DMS153 (cell line): Measurements from ENCODE around the gene KRTAP10-7.
"Not testable (repeated sequence)": the region's sequence is repeated elsewhere in the genome, so short reads cannot be mapped to it uniquely, and the experiment has no call there.

Experiments used
- DNase-seq: peaks from one replicate; lab custom pipeline; 2025; lab: John Stamatoyannopoulos, UW

KRTAP10-7 gene

GRCh38 chr21:44636209-44637017, 36.0 kb downstream of the KRTAP10-7 start:
- no peak for DNase-seq

DNA sequence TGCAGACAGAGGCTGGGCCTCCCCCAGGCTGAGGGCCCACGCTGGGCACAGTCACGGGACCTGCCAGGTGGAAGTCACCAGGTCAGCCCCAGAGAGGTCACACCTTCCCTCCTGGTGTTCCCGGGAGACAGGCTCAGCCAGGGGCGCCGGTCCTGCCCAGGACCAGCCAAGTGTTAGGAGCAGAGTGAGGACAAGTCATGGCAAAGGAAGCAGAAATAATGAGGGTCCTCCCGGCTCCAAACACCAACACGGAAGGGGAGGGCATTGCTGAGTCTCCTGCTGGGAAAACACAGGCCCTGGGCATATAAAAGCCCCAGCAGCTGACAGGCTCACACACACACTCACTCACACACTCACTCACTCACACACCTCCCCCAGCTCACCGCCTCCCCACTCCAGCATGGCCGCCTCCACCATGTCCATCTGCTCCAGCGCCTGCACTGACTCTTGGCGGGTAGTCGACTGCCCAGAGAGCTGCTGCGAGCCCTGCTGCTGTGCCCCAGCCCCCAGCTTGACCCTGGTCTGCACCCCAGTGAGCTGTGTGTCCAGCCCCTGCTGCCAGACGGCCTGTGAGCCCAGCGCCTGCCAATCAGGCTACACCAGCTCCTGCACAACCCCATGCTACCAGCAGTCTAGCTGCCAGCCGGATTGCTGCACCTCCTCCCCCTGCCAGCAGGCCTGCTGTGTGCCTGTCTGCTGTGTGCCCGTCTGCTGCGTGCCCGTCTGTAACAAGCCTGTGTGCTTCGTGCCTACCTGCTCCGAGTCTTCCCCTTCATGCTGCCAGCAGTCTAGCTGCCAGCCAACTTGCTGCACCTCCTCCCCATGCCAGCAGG, 36.8 kb downstream of the KRTAP10-7 start, which contains the start of gene KRTAP10-10:
TSS of gene KRTAP10-10 (plus strand) at position 339 of the 833 bp plus-strand sequence. CDS start at position 401, 62 bp downstream.
- no peak for DNase-seq

DNA sequence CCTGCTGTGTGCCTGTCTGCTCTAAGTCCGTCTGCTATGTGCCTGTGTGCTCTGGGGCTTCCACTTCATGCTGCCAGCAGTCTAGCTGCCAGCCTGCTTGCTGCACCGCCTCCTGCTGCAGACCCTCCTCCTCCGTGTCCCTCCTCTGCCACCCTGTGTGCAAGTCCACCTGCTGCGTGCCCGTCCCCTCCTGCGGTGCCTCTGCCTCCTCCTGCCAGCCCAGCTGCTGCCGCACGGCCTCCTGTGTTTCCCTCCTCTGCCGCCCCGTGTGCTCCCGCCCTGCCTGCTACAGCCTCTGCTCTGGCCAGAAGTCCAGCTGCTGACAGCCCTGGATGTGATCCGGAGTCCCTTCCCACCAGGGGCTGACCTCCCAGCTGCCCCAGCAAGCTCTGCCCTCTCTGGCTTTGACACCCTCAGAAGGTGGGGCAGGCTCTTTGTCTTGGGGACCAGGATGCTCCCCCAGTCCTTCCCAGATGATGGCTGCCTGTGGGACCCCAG, 37.5 kb downstream of the KRTAP10-7 start:
- not testable (repeated sequence) for DNase-seq

DNA sequence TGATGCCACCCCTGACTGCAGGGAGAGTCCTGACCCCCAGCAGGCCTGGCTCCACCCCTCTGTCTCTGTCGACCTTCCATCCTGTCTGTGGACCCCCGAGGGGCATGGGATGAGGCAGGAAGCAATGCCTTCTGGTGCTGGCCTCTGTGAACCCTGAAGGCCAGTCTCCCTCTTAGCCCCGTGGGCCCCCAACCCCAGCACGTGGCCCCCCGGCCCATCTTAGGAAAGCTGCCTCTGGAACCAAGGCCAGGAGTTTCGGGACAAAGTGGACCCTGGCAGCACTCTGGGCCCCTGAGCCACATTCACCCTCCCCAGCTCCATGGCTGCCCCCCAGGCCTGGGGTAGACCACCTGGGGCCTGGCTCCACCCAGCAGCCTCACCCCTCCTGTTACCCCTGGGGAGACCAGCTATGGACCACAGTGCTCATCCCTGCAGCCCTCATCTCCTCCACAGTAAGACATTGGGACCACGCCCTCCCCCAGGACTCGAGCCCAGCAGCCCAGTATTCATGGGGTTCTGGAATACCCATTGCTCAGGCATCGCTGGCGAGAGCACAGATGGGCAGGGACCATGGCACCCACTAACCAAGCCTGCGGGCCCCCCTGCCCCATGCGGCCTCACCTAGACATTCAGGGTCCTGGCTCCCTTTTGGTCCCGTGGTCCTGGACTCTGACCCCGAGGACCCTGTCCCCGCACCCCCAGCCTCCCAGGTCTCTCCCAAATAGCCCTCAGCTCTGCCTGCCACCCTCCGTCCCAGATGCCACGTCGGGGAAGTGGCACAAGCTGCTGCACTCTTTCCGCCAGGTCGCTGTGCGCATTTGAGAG, 38.3 kb downstream of the KRTAP10-7 start:
- not testable (repeated sequence) for DNase-seq

- DNase-seq: no peak
These were observed 38.9 kb downstream of the KRTAP10-7 start for GRCh38 chr21:44639331-44639655.

GRCh38 chr21:44640761-44641160, 40.4 kb downstream of the KRTAP10-7 start:
- DNase-seq: no peak

- DNase-seq: no peak
These were observed 43.4 kb downstream of the KRTAP10-7 start for GRCh38 chr21:44643741-44644310.

DNA sequence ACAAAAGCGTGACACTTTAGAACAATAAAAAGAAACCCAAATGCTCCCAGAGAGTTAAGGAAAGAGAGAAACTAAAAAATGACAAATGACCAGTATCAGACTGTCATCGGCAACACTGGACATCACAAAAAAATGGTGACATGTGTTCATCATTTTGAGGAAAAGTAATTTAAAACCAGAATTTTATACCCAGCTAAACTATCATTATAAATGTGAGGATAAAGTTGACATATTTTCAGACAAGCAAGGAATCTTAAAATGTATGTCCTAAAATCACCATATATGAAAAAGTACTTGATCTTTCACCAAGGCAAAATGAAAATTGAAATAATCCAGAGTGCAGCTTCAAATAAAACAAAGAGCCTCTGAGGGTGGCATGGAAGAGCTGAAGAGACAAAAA, 44.5 kb downstream of the KRTAP10-7 start:
- no peak for DNase-seq

- not testable (repeated sequence) for DNase-seq
These were observed 46.2 kb downstream of the KRTAP10-7 start, which contains the start of gene KRTAP10-11 for GRCh38 chr21:44646366-44647221. Gene KRTAP10-11, plus strand, starts transcription at chr21:44646414. Its CDS starts 45 bp downstream, at chr21:44646459.

DNA sequence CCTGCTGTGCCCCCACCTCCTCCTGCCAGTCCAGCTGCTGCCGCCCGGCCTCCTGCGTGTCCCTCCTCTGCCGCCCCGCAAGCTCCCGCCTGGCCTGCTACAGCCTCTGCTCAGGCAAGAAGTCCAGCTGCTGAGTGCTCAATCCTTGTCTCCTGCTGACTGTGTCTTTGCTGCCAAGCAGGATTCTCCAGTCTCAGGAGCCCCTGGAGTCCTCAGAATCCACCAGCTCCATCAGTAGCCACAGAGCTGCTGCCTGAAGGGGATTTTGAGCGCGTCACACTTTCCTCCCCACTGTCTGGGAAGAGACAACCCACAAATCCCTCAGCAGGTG, 46.8 kb downstream of the KRTAP10-7 start:
- no peak for DNase-seq

- DNase-seq: no peak
These were observed 48.3 kb downstream of the KRTAP10-7 start for GRCh38 chr21:44648557-44649311.

GRCh38 chr21:44649521-44650100, 49.2 kb downstream of the KRTAP10-7 start:
- DNase-seq: no peak

- no peak for DNase-seq
These were observed 50.0 kb downstream of the KRTAP10-7 start for GRCh38 chr21:44650265-44650972.

DNA sequence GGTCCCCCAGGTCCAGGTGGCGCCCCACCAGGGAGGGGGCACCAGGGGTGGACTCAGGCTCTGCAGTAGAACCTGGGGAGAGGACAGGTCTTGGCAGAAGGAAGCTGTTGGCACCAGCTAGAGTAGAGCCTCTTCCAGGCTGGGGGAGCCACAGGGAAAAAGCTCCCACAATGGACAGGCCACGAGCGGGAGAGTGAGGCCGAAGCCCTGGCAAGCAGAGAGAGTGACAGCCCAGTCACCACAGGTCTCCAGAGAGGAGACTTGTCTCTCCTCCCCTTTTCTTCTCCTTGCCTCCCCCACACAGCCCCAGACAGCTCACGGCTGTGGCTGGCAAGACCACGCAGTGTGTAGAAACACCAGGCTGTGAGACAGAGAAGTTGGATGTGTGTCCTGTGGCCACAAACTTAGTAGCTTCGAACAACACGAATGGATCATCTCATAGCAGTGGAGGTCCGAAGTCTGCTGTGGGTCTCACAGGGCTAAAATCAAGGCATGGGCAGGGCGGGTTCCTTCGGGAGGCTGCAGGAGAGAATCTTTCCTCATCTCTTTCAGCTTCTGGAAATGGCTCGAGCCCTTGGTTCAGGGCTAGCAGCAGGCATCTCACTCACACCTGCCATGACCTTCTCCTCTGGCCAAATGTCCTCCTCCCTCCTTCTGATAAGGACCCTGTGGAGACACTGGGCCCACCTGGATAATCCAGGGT, 50.7 kb downstream of the KRTAP10-7 start:
- no peak for DNase-seq
